Right lobe of liver (tissue), 4 donors: ENCODE results near the gene GRK1.

Source experiments
- POLR2A ChIP-seq: fragments of 450-650 bp; IDR thresholded peaks from one replicate; pipeline ENCODE4 v1.6.1; 2017; ENCODE audit warnings: antibody characterized with exemption, mild to moderate bottlenecking
- TF ChIP-seq, protein P1 (sequence below), 4 donors: fragments of 200-600 bp in 3 of 4; fragments of 450-650 bp in 1 of 4; IDR thresholded peaks; one replicate each; pipeline versions ENCODE4 v1.5.1 to v1.8.0; 2016 to 2022; ENCODE audit warnings: antibody characterized with exemption in 4 of 4, mild to moderate bottlenecking in 2 of 4
- donor health status: DM: no; HTN: no; CAD: no.
- donor health status: DM: no; HTN: no; CAD: no.
- donor health status: DM: no; HTN: yes; CAD: no.

DNA sequence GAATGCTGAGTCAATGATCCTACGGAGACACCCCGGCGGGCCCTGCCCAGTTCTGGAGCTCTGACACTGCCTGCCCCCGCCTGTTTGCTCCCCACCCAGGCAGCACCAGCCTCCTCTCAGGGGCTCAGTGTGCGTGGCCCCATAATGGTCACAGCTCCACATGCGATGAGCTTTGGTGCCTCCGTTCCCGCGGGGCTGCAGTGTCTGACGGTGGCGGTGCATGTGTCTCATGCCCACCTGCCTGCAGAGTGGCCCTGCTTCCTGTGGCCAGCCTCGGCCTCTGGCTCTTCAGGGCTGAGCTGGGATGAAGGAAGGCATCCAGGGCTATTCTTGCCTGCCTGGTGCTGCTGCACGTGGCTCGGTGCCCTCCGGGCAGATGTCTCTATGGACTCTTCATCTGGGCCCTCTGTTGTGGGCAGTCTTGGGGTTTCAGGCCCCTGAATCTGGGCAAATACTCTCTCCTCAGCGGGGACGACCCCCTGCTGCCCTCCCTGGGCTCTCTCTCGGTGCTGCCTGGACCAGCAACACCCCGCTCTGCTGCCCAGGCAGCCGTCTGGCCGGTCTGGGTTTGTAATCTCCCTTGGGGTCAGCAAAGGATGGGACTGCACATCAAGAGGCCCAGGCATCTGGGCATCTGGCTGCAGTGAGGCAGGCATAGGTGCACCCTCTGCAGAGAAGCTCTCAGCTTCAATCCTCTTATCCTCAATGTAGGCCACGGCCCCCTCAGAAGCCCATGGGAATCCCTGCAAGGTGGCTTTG lies 72.7 kb downstream of the GRK1 start:
- TF ChIP-seq POLR2A, result no peak
- TF ChIP-seq, protein P1, sequence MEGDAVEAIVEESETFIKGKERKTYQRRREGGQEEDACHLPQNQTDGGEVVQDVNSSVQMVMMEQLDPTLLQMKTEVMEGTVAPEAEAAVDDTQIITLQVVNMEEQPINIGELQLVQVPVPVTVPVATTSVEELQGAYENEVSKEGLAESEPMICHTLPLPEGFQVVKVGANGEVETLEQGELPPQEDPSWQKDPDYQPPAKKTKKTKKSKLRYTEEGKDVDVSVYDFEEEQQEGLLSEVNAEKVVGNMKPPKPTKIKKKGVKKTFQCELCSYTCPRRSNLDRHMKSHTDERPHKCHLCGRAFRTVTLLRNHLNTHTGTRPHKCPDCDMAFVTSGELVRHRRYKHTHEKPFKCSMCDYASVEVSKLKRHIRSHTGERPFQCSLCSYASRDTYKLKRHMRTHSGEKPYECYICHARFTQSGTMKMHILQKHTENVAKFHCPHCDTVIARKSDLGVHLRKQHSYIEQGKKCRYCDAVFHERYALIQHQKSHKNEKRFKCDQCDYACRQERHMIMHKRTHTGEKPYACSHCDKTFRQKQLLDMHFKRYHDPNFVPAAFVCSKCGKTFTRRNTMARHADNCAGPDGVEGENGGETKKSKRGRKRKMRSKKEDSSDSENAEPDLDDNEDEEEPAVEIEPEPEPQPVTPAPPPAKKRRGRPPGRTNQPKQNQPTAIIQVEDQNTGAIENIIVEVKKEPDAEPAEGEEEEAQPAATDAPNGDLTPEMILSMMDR (IDR thresholded peaks at IDR 0.05), result no peak
